Loucy (cell line): ENCODE results near the gene VTCN1.

Experiments used
- EZH2phosphoT487 ChIP-seq: fragments of 200-600 bp; IDR thresholded peaks from 2 replicates; pipeline ENCODE4 v1.6.1; 2018; ENCODE audit warnings: antibody characterized with exemption, mild to moderate bottlenecking, moderate library complexity, borderline replicate concordance
- TF ChIP-seq, protein P1 (sequence below): fragments of 200-600 bp; sonication (generic); conservative IDR thresholded peaks from 2 replicates; pipeline ENCODE4 v1.5.1; 2014; ENCODE audit warnings: mild to moderate bottlenecking, antibody characterized with exemption, low read length

DNA sequence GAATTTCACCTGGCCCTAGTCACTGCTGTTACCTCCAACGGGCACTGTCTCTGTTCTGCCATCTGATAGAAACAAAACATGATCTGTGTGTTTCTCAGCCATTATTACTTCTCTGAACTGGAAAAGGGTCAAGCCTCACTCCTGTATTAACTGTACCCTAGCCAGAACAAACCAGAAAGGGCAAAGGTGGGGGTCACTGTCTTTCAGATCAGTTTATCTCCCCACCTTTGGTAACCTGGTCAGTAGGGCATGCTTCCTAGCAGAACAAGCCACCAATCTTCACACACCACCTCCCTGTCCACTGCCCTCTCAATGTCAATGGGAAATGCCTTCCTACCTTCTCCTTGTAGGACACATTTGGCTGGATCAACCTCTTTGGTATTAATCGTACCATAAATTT, 93.0 kb downstream of the VTCN1 start:
- TF ChIP-seq, protein P1, sequence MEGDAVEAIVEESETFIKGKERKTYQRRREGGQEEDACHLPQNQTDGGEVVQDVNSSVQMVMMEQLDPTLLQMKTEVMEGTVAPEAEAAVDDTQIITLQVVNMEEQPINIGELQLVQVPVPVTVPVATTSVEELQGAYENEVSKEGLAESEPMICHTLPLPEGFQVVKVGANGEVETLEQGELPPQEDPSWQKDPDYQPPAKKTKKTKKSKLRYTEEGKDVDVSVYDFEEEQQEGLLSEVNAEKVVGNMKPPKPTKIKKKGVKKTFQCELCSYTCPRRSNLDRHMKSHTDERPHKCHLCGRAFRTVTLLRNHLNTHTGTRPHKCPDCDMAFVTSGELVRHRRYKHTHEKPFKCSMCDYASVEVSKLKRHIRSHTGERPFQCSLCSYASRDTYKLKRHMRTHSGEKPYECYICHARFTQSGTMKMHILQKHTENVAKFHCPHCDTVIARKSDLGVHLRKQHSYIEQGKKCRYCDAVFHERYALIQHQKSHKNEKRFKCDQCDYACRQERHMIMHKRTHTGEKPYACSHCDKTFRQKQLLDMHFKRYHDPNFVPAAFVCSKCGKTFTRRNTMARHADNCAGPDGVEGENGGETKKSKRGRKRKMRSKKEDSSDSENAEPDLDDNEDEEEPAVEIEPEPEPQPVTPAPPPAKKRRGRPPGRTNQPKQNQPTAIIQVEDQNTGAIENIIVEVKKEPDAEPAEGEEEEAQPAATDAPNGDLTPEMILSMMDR, result no peak
- no peak for TF ChIP-seq EZH2phosphoT487
